Left renal cortex interstitium (tissue), 4 donors: ENCODE results near the gene ABLIM1. TPM values are rescaled to one million over a fixed set of nuclear protein-coding genes. Genes with fewer than 3 reads are reported as not detected.

Experiments
- DNase-seq, 4 donors: peaks; one replicate each; pipeline ENCODE4 v3.0.0-alpha.2; 2013; ENCODE audit warnings: low read depth in 4 of 4, low spot score in 2 of 4, missing footprints in 1 of 4
- polyA plus RNA-seq, 4 donors: library from polyadenylated mRNA; unstranded; fragments of 120-200 nt; gene quantifications; one replicate each; pipeline ENCODE4 v1.2.1, GENCODE V29; 2013; ENCODE audit not compliant: insufficient read length in 4 of 4

Gene ABLIM1
- polyA plus RNA-seq, 4 donors = 85.7 to 118 (median 95.5) TPM

GRCh38 chr10:114525368-114525949 is 132.6 kb downstream of the ABLIM1 start:
- no peak for DNase-seq

- DNase-seq = no peak
These were observed 134.2 kb downstream of the ABLIM1 start for GRCh38 chr10:114523876-114524275.

- DNase-seq = no peak
These were observed 136.8 kb downstream of the ABLIM1 start for GRCh38 chr10:114521255-114521654.

DNA sequence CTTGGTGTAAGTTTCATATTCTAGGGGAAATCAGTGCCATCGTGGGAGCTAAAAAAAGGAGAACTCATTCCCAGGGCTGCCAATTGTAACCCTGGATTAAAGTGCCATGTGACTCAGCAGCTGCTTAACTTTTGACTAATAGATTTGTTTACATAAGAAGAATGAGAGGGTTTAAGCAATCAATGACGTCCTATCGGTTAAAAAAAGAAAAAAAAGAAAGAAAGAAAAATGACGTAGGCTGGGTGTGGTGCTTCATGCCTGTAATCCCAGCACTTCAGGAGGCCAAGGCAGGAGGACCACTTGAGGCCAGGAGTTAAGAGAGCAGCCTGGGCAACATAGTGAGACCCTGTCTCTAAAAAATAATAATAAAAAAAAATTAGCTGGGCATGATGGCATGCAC is 137.6 kb downstream of the ABLIM1 start:
- no peak for DNase-seq

GRCh38 chr10:114519756-114520293 is 138.2 kb downstream of the ABLIM1 start:
- no peak for DNase-seq

- DNase-seq = no peak
These were observed 138.8 kb downstream of the ABLIM1 start for GRCh38 chr10:114519306-114519669.

- no peak for DNase-seq
These were observed 139.4 kb downstream of the ABLIM1 start for GRCh38 chr10:114518401-114519305.

GRCh38 chr10:114517368-114518250 is 140.5 kb downstream of the ABLIM1 start:
- DNase-seq = no peak

- no peak for DNase-seq
These were observed 141.7 kb downstream of the ABLIM1 start for GRCh38 chr10:114516356-114516755.

GRCh38 chr10:114515298-114515914 is 142.7 kb downstream of the ABLIM1 start:
- DNase-seq = no peak

- DNase-seq = no peak
These were observed 144.7 kb downstream of the ABLIM1 start for GRCh38 chr10:114513381-114513792.

DNA sequence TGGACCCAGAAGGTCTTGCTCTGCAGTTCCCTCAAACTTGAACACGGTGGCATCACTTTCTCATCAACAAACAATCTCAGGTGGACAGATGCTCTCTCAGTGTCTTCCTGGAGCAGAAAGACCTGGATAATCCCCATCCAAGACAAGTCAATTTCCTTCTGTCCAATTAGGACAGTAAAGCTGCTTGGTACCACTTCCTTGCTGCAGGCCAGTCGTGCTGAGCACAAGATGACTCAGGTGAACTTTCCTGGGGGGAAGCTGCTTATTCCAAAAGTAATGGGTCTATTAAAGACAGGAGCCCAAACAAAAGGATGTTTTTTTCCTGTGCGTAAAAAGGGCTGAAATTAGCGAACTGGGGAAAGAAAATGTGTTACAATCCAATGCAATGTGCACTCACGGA is 146.2 kb downstream of the ABLIM1 start:
- DNase-seq = no peak

DNA sequence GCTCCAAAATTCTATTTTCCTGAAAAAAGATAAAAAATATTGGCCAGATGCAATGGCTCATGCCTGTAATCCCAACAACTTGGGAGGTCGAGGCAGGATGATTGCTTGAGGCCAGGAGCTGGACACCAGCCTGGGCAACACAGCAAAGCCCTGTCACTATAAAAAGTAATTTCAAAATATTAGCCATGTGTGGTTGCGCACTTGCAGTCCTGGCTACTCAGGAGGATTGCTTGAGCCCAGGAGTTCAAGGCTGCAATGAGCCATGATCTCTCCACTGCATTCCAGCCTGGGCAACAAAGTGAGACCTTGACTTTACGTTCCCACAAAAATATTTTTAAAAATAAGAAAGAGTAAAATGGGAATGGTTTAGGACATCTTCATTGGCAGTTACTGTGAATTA is 149.7 kb downstream of the ABLIM1 start:
- DNase-seq = no peak

- no peak for DNase-seq
These were observed 150.6 kb downstream of the ABLIM1 start for GRCh38 chr10:114507449-114507848.

- no peak for DNase-seq
These were observed 151.1 kb downstream of the ABLIM1 start for GRCh38 chr10:114506871-114507385.

- no peak for DNase-seq
These were observed 153.1 kb downstream of the ABLIM1 start for GRCh38 chr10:114504769-114505579.

DNA sequence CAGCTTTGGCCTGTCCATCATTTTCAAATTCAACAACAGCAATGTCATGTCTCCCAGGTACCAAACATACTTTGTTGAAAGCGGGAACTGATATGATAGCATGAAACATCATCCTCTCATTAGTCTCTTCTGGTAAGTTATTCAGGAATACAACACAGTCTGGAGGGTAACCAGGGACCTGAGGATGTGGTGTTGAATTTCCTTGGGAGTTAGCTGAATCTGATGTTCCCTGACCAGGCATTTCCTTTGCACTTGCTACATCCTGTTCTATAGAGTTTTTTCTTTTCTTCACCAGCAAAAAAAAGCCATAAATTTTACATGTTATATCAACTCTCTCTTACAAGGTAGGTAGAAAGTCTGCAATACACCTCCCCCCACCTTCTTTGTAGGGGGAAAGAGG is 156.0 kb downstream of the ABLIM1 start:
- DNase-seq = no peak

GRCh38 chr10:114501650-114502049 is 156.4 kb downstream of the ABLIM1 start:
- DNase-seq = no peak

DNA sequence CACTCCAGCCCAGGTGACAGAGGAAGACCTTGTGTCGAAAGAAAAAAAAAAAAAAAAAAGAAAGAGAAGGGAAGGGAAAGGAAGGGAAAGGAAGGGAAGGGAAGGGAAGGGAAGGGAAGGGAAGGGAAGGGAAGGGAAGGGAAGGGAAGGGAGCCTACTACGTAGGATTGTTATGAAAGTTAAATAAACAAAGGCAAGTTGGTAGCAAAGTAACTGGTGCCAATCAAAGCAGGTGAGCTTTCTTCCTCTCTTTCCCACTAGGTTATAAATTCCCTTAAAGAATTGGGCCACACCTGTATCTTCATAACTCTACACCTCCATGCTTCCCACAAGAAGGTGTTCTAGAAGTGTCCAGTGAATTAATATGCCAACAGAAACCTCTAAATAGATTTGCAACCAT is 157.4 kb downstream of the ABLIM1 start:
- no peak for DNase-seq
